Measurements from ENCODE around the gene EIF1.
A peak's percentile ranks its signal among the peaks of the same experiment; 100 is the strongest.

The EIF1 gene

GRCh38 chr17:41735744-41736143 lies 47.1 kb downstream of the EIF1 start:
- DNase-seq (ENCODE audit: low spot score): no peak

- DNase-seq (ENCODE audit: low spot score): no peak
Measured at GRCh38 chr17:41736983-41737679, 48.4 kb downstream of the EIF1 start.

GRCh38 chr17:41737680-41738023 lies 49.0 kb downstream of the EIF1 start:
- DNase-seq (ENCODE audit: low spot score): no peak

- DNase-seq (ENCODE audit: low spot score): peak; percentile 79
Measured at GRCh38 chr17:41738077-41738800, 49.6 kb downstream of the EIF1 start.

GRCh38 chr17:41738801-41739112 lies 50.1 kb downstream of the EIF1 start:
- no peak for DNase-seq (ENCODE audit: low spot score)

- DNase-seq (ENCODE audit: low spot score): no peak
Measured at GRCh38 chr17:41739661-41740352, 51.1 kb downstream of the EIF1 start.

GRCh38 chr17:41740506-41740905 lies 51.8 kb downstream of the EIF1 start:
- DNase-seq (ENCODE audit: low spot score): no peak

- DNase-seq (ENCODE audit: low spot score): no peak
Measured at GRCh38 chr17:41741709-41742108, 53.0 kb downstream of the EIF1 start.
